Sigmoid colon (tissue), 7 donors: Measurements from ENCODE around the gene NENF. TPM values are rescaled to one million over a fixed set of nuclear protein-coding genes. Genes with fewer than 3 reads are reported as not detected.
A peak's percentile ranks its signal among the peaks of the same experiment; 100 is the strongest.

Experiments used
- DNase-seq: peaks from one replicate; pipeline ENCODE4 v3.0.0-alpha.2; 2019
- H3K27ac ChIP-seq, 4 donors: fragments of 200-600 bp; sonication (generic); one replicate each; pipeline ENCODE4 v1.5.1; 2016 to 2019; ENCODE audit warnings: mild to moderate bottlenecking in 1 of 4
- H3K27me3 ChIP-seq, 3 donors: fragments of 200-600 bp; sonication (generic); one replicate each; pipeline ENCODE4 v1.5.1; 2019; ENCODE audit warnings: mild to moderate bottlenecking in 1 of 3
- H3K36me3 ChIP-seq, 4 donors: fragments of 200-600 bp; sonication (generic); one replicate each; pipeline ENCODE4 v1.5.1; 2016 to 2019
- H3K4me1 ChIP-seq, 4 donors: fragments of 200-600 bp; sonication (generic); one replicate each; pipeline ENCODE4 v1.5.1; 2017 to 2019
- H3K4me3 ChIP-seq, 4 donors: fragments of 200-600 bp; sonication (generic); one replicate each; pipeline ENCODE4 v1.5.1; 2017 to 2019; ENCODE audit warnings: mild to moderate bottlenecking in 2 of 4, moderate library complexity in 1 of 4
- H3K9me3 ChIP-seq, 4 donors: fragments of 200-600 bp in 3 of 4; sonication (generic) in 3 of 4; one replicate each; pipeline versions ENCODE4 v1.5.1 to v1.6.1; 2013 to 2019
- EP300 ChIP-seq, 4 donors: sonication (generic); formaldehyde crosslinking; IDR thresholded peaks; one replicate each; pipeline ENCODE4 v1.6.1; 2017; ENCODE audit warnings: antibody characterized with exemption in 4 of 4
- POLR2A ChIP-seq, 2 donors: fragments of 450-650 bp; IDR thresholded peaks; one replicate each; pipeline ENCODE4 v1.6.1; 2016; ENCODE audit warnings: antibody characterized with exemption in 2 of 2, mild to moderate bottlenecking in 2 of 2, moderate library complexity in 2 of 2
- POLR2AphosphoS5 ChIP-seq, 4 donors: sonication (generic); formaldehyde crosslinking; IDR thresholded peaks; one replicate each; pipeline ENCODE4 v1.6.1; 2017; ENCODE audit warnings: antibody characterized with exemption in 4 of 4
- WGBS, 2 donors: extraction: QIAGEN DNeasy Blood & Tissue Kit; methylation state at CpG; one replicate each; pipeline ENCODE4 v1.1.7; 2013; 5-methylcytosine and 5-hydroxymethylcytosine counted together
- intact Hi-C: fragments of 100-400 bp; cut with DNase I; formaldehyde crosslinking; loops from one replicate; pipeline ENCODE4 v1.15.1; 2023
- polyA plus RNA-seq, 3 donors: library from polyadenylated mRNA; stranded (reverse); fragments of 200-250 nt; gene quantifications; one replicate each; pipeline ENCODE4 v1.2.3, GENCODE V29; 2013
- total RNA-seq, 4 donors: library from RNA; depleted of rRNA; stranded (reverse); fragments of >200 nt; gene quantifications; one replicate each; pipeline ENCODE4 v1.1.0, GENCODE V29; 2016
- TF ChIP-seq, protein P1 (sequence below), 4 experiments: fragments of 450-650 bp in 3 of 4; fragments of 200-600 bp in 1 of 4; IDR thresholded peaks; one replicate each; pipeline ENCODE4 v1.5.1; 2016 to 2019; ENCODE audit warnings: antibody characterized with exemption in 4 of 4, mild to moderate bottlenecking in 3 of 4, moderate library complexity in 2 of 4
- donor health status: healthy with polysubstance abuse.
- donor health status: Bipolar disorder and iron deficiency.
- donor health status: healthy.

NENF gene
- total and polyA plus RNA-seq, 7 donors = 27.0 to 136 (median 100) TPM

DNA sequence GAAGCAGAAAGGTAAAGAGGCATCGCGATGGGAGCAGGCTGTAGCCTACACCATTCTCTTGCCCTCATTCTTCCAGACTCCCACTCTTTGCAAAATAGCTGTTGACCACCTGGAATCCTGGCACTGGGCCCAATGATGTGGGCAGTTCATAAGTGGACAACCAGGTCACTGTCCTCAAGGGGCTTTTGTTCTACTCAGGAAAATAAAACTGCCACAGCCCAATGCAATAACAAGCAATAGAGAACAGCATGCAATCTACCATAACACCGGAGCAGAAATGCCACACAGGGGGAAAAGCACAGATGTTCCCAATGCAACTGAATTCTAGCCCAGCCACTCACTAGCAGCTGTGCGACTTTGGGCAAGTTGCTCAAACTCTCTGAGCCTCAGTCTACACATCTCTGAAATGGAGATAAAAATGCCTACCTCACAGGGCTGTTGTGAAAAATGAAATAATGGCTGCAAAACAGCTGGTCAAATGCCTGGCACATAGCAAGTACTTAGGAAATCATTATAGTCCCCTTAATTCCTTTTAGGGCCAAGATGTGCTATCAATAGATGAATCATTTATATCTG, 56.7 kb downstream of the NENF start:
- Histone ChIP-seq H3K4me1 (peaks cover 0 to 15% (median 15%) of the 10 kb centered on the region in 4 donors), H3K9me3 (no peaks in the 10 kb centered on the region), H3K27ac (peak overlapping the region in 3 of 4 donors; percentile 41 to 64 (median 46)), H3K27me3 (no peaks in the 10 kb centered on the region), H3K4me3 (no peak overlapping the region), H3K36me3 (no peaks in the 10 kb centered on the region)
- DNase-seq = no peak
- TF ChIP-seq POLR2AphosphoS5 (IDR thresholded peaks at IDR 0.05) (no peak), POLR2A (IDR thresholded peaks at IDR 0.05) (no peak)
- WGBS, 2 donors = 93 to 96% methylated on average over 4 of the region's 4 CpGs
- intact Hi-C loops = no loop called here

DNA sequence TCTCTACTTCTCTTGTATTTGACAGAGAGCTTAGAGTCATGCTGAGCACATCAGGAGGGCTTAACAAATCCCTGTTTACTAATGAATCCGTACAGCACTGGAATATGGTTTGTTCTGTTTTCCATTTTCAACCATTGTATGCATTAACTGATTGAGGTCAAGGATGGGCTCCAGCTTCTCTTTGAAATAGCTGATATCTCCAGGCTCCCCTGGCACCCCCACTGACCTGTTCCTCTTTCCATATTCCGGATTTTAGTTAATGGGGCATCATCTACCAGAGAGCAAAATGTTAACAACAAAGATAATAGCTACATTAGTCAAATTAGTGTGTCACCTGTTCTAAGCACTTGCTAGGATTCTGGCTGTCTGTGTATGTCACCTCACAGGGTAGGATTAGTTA, 57.6 kb downstream of the NENF start:
- no peaks in the 10 kb centered on the region for H3K27me3 ChIP-seq
- WGBS, 2 donors = 83 to 87% methylated on average over 2 of the region's 2 CpGs
- no peak overlapping the region for H3K4me3 ChIP-seq
- H3K9me3 ChIP-seq = no peaks in the 10 kb centered on the region
- H3K36me3 ChIP-seq = no peaks in the 10 kb centered on the region
- intact Hi-C loops = no loop called here
- DNase-seq = no peak
- H3K4me1 ChIP-seq = peaks cover 0 to 15% (median 15%) of the 10 kb centered on the region in 4 donors
- TF ChIP-seq POLR2AphosphoS5 (IDR thresholded peaks at IDR 0.05) = no peak
- TF ChIP-seq, protein P1, sequence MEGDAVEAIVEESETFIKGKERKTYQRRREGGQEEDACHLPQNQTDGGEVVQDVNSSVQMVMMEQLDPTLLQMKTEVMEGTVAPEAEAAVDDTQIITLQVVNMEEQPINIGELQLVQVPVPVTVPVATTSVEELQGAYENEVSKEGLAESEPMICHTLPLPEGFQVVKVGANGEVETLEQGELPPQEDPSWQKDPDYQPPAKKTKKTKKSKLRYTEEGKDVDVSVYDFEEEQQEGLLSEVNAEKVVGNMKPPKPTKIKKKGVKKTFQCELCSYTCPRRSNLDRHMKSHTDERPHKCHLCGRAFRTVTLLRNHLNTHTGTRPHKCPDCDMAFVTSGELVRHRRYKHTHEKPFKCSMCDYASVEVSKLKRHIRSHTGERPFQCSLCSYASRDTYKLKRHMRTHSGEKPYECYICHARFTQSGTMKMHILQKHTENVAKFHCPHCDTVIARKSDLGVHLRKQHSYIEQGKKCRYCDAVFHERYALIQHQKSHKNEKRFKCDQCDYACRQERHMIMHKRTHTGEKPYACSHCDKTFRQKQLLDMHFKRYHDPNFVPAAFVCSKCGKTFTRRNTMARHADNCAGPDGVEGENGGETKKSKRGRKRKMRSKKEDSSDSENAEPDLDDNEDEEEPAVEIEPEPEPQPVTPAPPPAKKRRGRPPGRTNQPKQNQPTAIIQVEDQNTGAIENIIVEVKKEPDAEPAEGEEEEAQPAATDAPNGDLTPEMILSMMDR (IDR thresholded peaks at IDR 0.05) = no peak
- TF ChIP-seq POLR2A (IDR thresholded peaks at IDR 0.05) = no peak
- TF ChIP-seq EP300 (IDR thresholded peaks at IDR 0.05) = no peak
- H3K27ac ChIP-seq = no peak overlapping the region

DNA sequence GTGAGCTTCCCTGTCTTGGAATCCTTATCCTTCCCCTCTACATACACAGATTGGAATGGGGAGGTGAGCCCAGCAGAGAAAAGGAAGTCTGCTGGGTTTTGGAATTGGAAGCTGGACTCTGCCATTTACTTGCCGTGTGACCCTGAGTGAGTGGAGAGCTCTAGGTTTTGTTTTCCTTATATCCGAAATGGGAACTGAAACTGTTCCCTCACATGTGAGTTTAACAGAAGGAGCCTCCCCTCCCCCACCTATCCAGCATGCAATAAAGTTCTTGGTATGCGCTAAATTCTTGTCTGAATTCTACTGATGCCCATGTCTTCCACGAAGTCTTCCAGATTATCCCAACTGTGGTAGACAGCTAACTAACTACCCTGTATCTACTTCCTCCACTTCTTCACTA, 58.7 kb downstream of the NENF start:
- Histone ChIP-seq H3K9me3 (no peaks in the 10 kb centered on the region), H3K36me3 (no peaks in the 10 kb centered on the region), H3K4me1 (peaks cover 0 to 15% (median 15%) of the 10 kb centered on the region in 4 donors), H3K27ac (no peak overlapping the region), H3K27me3 (no peaks in the 10 kb centered on the region), H3K4me3 (no peak overlapping the region)
- 80 to 83% methylated on average over 4 of the region's 4 CpGs for WGBS, 2 donors
- no peak for TF ChIP-seq POLR2A (IDR thresholded peaks at IDR 0.05)
- TF ChIP-seq POLR2AphosphoS5 (IDR thresholded peaks at IDR 0.05) = peak in 1 of 4 donors; percentile 27
- no peak for TF ChIP-seq EP300 (IDR thresholded peaks at IDR 0.05)
- TF ChIP-seq, protein P1 (IDR thresholded peaks at IDR 0.05) = no peak
- no peak for DNase-seq
- intact Hi-C loops = no loop called here

Other genes starting within 250 kb of the NENF start
- gene PPP2R5A, start 147.5 kb upstream of the NENF start, total RNA-seq = 10 to 100 TPM; 25.9 to 47.1 (median 31.4) TPM
- 10 to 100 TPM; 46.2 to 62.7 (median 50.4) TPM for gene PPP2R5A, start 147.5 kb upstream of the NENF start, polyA plus RNA-seq
- 1 to 10 TPM; 1.6 to 6.9 (median 3.0) TPM for gene PACC1, start 18.0 kb upstream of the NENF start, total RNA-seq
- 1 to 10 TPM in 2 of 3 donors, under 1 TPM in 1; 0.60 to 4.6 (median 1.8) TPM for gene PACC1, start 18.0 kb upstream of the NENF start, polyA plus RNA-seq
- gene ATF3, start 175.8 kb downstream of the NENF start, total RNA-seq = 10 to 100 TPM in 2 of 4 donors, 1 to 10 TPM in 2; 3.2 to 32.0 (median 11.8) TPM
- gene ATF3, start 175.8 kb downstream of the NENF start, polyA plus RNA-seq = 100 to 1,000 TPM in 1 of 3 donors, 10 to 100 TPM in 2; 29.4 to 162 (median 37.8) TPM